Measurements from ENCODE around the gene PLD3.

The PLD3 gene

DNA sequence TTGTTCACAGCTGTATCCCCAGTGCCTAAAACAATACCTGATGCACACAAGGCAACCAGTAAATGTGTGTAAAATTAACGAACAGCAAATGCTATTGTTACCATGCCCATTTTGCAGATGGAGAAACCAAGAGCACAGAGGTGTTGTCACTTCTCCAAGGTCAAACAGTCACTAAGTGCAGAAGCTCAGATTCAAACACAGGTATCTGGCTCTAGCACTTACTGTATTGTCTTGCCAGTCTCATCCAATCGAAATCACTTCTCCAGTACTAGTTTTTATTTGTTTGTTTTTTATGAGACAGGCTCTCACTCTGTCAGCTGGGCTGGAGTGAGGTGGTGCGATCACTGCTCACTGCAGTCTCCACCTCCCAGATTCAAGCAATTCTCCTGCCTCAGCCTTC is 13.7 kb downstream of the PLD3 start:
- Histone ChIP-seq H3K9me3 (no peaks in the 10 kb centered on the region), H3K27me3 (no peaks in the 10 kb centered on the region), H3K4me1 (peaks cover 9% of the 10 kb centered on the region), H3K4me3 (ENCODE audit: low read depth, low read length) (no peak overlapping the region), H3K36me3 (peaks cover 4% of the 10 kb centered on the region)
- TF ChIP-seq, protein P1, sequence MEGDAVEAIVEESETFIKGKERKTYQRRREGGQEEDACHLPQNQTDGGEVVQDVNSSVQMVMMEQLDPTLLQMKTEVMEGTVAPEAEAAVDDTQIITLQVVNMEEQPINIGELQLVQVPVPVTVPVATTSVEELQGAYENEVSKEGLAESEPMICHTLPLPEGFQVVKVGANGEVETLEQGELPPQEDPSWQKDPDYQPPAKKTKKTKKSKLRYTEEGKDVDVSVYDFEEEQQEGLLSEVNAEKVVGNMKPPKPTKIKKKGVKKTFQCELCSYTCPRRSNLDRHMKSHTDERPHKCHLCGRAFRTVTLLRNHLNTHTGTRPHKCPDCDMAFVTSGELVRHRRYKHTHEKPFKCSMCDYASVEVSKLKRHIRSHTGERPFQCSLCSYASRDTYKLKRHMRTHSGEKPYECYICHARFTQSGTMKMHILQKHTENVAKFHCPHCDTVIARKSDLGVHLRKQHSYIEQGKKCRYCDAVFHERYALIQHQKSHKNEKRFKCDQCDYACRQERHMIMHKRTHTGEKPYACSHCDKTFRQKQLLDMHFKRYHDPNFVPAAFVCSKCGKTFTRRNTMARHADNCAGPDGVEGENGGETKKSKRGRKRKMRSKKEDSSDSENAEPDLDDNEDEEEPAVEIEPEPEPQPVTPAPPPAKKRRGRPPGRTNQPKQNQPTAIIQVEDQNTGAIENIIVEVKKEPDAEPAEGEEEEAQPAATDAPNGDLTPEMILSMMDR (IDR thresholded peaks at IDR 0.05; ENCODE audit: low read depth, low read length) = no peak
- DNase-seq = no peak

DNA sequence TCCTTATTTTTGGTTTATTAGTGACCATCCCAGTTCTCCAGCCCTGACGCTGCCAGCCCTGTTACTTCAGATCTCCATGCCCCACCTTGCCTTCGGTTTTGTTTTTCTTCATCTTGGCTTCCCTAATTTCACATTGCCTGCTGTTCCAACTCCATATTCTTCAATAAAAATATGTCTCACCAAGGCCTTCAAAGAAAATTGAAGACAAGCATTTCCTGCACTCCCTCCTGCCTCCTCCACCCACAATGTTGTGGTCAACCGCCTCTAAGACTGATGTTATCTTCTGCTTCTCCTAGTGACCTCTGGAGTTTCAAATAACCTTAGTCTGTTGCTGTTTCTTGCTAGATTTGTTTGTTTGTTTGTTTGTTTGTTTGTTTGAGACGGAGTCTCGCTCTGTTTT is 14.6 kb downstream of the PLD3 start:
- H3K36me3 ChIP-seq = peaks cover 11% of the 10 kb centered on the region
- TF ChIP-seq, protein P1 (IDR thresholded peaks at IDR 0.05; ENCODE audit: low read depth, low read length) = no peak
- no peak for DNase-seq
- no peaks in the 10 kb centered on the region for H3K9me3 ChIP-seq
- peaks cover 9% of the 10 kb centered on the region for H3K4me1 ChIP-seq
- H3K27me3 ChIP-seq = no peaks in the 10 kb centered on the region
- no peak overlapping the region for H3K4me3 ChIP-seq (ENCODE audit: low read depth, low read length)

DNA sequence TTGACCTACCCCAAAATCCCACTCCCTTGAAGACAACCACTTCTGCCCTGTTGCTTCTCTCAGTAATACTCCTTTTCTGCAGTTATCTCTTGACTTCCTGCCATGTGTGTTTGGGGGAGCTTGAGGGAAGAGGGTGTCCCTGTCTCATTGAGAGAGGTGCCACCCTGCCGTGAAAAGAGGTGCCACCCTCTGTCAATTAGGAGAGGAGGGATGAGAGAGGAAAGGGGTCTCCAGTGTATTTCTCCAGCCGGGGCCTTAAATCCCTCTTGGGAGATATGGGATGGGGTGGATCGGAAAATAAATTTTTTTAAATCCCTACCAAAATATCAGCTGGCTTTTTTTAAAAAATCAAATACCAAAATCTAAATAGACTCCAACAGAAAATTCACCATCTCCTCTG is 16.5 kb downstream of the PLD3 start:
- Histone ChIP-seq H3K36me3 (peaks cover 15% of the 10 kb centered on the region), H3K9me3 (no peaks in the 10 kb centered on the region), H3K27me3 (no peaks in the 10 kb centered on the region), H3K4me1 (peaks cover 9% of the 10 kb centered on the region), H3K4me3 (ENCODE audit: low read depth, low read length) (peak overlapping the region; percentile 53)
- TF ChIP-seq, protein P1 (IDR thresholded peaks at IDR 0.05; ENCODE audit: low read depth, low read length) = no peak
- no peak for DNase-seq

DNA sequence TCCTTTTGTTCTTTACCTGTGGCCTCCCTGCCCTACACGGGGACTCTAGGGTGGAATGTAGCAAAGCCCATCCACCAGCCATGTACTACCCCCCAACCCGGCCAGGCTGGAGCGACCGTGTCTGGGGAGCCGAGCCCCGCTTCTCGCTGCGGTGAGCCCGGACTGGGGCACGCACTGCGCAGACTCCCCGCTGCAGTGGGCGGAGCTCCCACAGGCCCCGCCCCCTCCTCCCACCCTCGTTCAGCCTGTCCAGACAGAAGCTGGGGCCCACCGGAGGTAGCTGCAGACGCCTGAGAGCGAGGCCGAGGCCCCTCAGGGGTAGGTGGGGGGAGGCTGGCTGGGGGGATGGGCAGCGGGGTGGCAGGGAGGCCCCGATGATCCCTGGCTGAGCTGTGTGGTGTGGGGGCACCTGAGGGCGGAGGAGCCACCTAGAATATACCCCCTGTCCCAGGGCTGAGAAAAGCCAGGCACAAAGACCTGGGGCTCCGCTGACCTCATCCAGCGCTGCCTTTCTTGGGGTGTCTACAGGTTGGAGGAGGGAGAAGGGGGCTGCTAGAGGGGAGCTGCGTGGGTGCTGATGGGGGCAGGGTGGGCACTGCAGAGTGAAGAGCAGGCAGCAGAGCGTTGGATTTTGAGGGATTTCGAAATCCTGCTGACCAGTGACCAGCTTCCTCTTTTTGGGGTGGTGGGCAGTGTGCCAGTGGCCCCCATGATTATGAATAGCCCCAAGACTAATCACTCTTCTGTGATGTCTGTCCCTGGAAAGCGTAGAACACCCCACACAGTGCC is 17.3 kb downstream of the PLD3 start:
- Histone ChIP-seq H3K27me3 (no peaks in the 10 kb centered on the region), H3K36me3 (peaks cover 16% of the 10 kb centered on the region), H3K4me1 (peaks cover 12% of the 10 kb centered on the region), H3K4me3 (ENCODE audit: low read depth, low read length) (peak overlapping the region; percentile 53), H3K9me3 (no peaks in the 10 kb centered on the region)
- TF ChIP-seq, protein P1 (IDR thresholded peaks at IDR 0.05; ENCODE audit: low read depth, low read length) = no peak
- peak; percentile 91 for DNase-seq

DNA sequence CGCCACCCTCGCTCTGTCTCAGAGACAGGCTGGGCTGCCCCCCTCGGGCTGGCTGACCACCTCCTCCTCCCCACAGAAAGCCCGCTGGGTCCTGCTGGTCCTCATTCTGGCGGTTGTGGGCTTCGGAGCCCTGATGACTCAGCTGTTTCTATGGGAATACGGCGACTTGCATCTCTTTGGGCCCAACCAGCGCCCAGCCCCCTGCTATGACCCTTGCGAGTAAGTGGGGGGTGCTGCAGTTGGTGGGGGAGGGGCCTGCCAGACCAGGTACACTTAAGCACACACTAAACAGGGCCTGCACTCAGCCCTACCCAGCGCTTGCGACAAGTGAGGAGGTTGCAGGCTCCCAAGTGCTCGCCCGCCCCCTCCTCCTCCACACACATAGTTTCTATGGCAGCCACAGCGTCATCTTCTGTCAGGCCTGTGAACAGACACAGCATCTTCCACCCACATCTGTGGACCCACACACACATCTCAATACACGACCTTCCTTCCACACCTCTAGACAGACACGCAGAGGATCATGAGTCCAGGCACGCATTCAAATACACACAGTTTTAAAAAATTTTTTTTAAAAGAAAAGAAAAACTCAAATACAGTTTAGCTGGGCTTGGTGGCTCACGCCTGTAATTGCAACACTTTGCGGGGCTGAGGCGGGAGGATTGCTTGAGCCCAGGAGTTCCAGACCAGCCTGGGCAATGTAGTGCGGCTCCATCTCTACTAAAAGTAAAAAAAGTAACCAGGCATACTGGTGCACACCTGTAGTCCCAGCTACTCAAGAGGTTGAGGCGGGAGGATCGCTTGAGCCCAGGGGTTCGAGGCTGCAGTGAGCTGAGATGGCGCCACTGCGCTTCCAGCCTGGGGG is 18.4 kb downstream of the PLD3 start:
- peaks cover 21% of the 10 kb centered on the region for H3K36me3 ChIP-seq
- peak overlapping the region; percentile 53 for H3K4me3 ChIP-seq (ENCODE audit: low read depth, low read length)
- H3K4me1 ChIP-seq = peaks cover 12% of the 10 kb centered on the region
- TF ChIP-seq, protein P1 (IDR thresholded peaks at IDR 0.05; ENCODE audit: low read depth, low read length) = peak; percentile 41
- H3K27me3 ChIP-seq = no peaks in the 10 kb centered on the region
- H3K9me3 ChIP-seq = no peaks in the 10 kb centered on the region
- DNase-seq = peak; percentile 80

All from BE2C (cell line).